ENCODE measurements around the gene LRRC4B. TPM values are rescaled to one million over a fixed set of nuclear protein-coding genes. Genes with fewer than 3 reads are reported as not detected.
"Not testable (repeated sequence)": the region's sequence is repeated elsewhere in the genome, so short reads cannot be mapped to it uniquely, and the experiment has no call there.

LRRC4B gene
- total RNA-seq, 1 donor from 2014 or later, result 35.9 TPM

DNA sequence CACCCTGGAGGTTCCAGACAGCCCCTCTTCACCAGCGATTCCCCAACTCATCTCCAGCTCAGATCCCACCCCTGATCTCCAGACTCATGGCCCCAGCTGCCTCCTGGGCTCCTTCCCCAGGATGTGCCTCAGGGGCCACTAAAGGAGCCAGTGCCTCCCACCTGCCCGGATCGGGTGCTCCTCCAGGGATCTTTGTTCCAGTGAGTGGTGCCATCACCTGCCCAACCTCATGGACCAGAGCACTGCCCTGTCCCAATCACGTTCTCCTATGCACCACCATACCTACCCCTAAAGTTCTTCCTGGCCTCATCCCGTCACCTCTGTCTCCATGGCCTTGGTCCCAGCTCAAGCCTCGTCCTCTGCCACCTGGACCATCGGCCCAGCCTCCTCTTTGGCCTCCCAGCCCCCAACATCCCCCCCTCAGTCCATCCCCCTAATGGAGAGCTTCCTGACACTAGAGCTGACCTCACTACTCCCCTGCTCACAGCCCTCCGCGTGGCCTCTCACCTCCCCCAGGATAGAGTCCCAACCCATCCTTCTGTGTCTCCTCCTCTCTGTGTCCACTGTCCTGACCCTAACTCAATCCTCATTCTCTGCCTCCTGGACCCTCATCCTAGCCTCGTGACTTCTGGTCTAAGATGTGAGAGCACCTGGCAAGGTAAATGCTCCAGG is 82.8 kb downstream of the LRRC4B start:
- DNase-seq (ENCODE audit: low spot score), result no peak

- no peak for DNase-seq (ENCODE audit: low spot score)
These were observed 85.3 kb downstream of the LRRC4B start for GRCh38 chr19:50482916-50483315.

GRCh38 chr19:50482271-50482855 is 85.9 kb downstream of the LRRC4B start:
- no peak for DNase-seq (ENCODE audit: low spot score)

DNA sequence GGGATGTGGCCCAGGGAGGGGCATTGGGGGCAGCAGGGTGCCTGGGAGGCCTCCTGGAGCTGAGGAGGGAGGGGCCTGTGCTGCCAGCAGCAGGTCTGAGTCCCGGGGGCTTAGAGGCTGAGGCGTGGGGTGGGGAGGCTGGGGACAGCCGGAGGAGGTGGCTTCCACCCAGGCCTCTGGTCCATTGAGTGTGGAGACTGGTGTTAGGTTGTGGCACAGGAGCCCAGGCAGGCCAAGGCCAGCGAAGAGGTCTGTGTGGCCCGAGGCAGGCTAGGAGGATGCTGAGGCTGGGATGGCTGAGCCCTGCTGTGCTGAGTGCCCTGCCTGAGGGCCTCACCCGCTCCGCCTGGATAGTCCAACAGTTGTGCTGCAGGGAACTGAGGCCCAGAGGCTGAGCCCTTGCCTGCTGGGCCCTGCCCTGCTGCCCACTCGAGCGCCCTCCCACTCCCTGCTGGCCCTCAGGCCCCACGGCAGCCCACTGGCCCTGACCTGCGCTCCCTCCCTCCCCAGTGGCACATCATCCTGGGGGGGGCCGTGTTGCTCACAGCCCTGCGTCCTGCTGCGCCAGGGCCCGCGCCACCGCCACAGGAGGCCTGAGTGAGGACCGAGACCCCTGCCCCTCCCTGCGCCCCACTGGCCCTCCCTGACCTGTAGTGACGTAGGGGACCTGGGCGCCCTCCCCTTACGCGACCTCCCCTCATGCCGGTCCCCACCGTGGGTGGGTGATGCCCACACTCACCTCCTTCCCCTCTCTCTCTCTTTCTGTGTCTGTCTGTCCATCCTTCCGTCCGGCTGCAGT is 86.7 kb downstream of the LRRC4B start:
- DNase-seq (ENCODE audit: low spot score), result no peak

DNA sequence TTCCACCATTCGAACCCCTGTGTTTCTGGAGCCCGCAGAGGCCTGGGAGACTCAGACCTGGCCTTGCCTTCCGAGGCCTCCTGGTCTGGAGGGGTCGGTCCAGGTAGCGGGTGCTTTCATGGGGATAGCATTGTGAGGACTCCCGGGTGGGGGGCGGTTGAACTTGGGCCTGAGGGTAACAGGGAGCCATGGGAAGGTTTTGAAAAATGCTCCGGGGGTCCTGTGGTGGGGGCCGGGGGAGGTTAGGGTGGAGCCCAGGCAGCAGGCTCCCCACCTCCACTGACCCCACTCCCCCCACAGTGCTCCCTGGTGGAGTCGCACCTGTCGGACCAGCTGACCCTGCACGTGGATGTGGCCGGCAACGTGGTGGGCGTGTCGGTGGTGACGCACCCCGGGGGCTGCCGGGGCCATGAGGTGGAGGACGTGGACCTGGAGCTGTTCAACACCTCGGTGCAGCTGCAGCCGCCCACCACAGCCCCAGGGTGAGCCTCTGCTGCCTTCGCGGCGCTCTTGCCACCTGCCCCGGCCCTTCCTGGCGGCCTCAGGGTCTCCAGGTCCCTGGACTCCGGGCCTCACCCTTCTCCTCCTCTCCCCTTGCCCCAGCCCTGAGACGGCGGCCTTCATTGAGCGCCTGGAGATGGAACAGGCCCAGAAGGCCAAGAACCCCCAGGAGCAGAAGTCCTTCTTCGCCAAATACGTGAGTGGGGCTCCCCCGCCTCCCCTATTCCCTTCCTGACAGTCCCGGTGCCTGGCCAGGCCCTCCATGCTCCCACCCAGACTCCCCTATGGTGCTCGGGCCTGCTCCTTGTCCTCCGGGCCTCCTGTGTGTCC is 87.7 kb downstream of the LRRC4B start:
- DNase-seq (ENCODE audit: low spot score), result no peak

DNA sequence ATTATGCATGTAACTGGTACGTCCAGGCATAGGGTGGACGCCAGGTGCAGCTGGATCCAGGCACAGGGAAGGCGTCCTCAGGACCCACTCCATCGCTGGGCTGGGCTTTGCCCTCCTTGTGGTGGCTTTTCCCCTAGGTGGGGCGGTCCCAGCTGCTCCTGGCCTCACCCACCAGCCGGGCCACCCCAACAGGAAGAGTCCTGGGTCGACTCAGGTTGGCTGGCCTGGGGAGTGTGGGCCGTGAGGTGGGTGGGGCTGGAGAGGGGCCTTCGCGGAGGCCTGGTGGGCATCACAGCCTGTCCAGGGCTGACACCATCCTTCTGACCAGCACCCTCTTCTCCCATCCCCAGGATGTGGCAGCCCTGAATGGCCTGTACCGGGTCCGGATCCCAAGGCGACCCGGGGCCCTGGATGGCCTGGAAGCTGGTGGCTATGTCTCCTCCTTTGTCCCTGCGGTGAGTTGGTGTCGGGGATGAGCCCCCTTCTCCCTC is 88.4 kb downstream of the LRRC4B start:
- no peak for DNase-seq (ENCODE audit: low spot score)

- DNase-seq (ENCODE audit: low spot score), result no peak
These were observed 89.1 kb downstream of the LRRC4B start for GRCh38 chr19:50478901-50479715.

- DNase-seq (ENCODE audit: low spot score), result no peak
These were observed 90.3 kb downstream of the LRRC4B start for GRCh38 chr19:50477751-50478515.

DNA sequence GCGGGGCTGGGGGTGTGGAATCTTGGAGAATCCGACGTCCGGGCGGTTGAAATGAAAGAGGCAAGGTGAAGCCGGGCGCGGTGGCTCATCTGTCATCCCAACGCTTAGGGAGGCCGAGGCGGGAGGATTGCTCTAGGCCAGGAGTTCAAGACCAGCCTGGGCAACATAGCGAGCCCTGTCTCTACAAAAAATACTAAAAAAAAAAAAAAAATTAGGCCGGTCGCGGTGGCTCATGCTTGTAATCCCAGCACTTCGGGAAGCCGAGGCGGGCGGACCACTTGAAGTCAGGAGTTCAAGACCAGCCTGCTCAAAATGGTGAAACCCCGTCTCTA is 91.4 kb downstream of the LRRC4B start:
- DNase-seq (ENCODE audit: low spot score), result no peak

GRCh38 chr19:50476224-50476906 is 91.9 kb downstream of the LRRC4B start, which contains the start of the genes EMC10 and GARIN5A:
EMC10 (plus strand) TSS chr19:50476507; CDS start chr19:50476545, 38 bp downstream.
GARIN5A (minus strand) TSS chr19:50476848; CDS start chr19:50476388, 460 bp downstream.
- DNase-seq (ENCODE audit: low spot score), result peak; percentile 92

DNA sequence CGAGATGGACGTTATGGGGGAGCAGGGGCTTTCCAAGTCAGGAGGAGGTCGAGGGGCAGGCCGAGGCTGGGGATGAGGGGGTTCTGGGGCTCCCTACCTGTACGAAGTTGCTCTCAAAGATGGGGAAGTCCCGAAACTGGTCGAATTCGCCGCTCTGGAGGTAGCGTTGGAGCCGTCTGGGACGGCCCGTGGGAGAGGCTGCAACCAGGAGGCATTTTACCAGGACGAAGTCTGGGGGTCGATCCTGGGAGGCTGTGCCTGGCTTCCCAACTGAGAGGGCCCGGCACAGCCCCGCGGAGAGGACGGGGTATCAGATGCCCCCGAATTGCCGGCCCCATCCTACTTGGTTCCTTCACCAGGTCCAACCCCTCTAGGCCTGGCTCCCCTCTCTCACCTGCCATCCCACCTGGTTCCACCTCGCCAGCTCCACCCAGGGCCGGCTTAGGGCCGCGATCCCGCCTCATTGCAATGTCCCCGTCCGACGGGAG is 92.5 kb downstream of the LRRC4B start:
- no peak for DNase-seq (ENCODE audit: low spot score)

DNA sequence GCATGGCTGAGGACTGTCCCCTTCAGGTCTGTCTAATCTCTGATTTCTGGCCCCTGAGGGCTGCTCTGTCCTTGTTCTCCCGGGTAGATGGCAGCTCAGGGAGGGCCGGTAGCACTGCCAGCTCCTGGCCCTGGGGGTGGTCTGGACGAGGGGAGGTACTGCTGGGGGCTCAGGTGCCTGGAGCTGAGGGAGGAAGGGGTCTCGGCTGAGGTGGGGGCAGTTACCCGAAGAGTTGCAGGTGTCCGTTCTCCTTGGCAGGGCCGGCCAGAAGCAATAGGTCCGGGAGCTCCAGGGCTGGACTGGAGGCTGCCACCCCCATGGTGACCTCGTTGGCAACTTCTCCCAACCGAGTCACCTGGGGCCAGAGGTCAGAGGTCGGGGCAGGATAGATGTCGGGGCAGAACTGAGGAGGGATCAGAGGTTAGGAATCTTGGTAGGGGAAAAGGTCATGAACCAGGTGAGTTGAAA is 93.1 kb downstream of the LRRC4B start:
- DNase-seq (ENCODE audit: low spot score), result no peak

- not testable (repeated sequence) for DNase-seq (ENCODE audit: low spot score)
These were observed 94.9 kb downstream of the LRRC4B start for GRCh38 chr19:50473336-50473735.

GRCh38 chr19:50468818-50469217 is 99.4 kb downstream of the LRRC4B start:
- no peak for DNase-seq (ENCODE audit: low spot score)

DNA sequence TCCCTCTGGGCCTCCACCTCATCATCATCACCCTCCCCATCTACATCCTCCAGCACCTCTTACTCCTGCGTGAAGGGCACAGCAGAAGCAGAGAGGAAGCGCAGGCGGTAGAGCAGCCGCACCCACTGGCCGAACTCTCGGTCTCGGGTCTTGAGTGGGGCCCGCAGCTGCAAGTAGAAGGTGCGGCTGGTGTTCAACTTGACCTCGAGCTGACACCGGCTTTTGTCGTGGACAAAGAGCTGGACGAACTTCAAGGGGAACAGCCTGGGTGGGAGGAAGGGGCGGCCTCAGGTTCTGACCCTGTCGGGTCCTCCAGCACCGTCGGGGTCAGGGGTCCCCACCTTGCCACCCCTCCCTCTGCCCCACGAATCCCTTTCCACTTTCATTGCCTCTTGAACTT is 100.7 kb downstream of the LRRC4B start:
- no peak for DNase-seq (ENCODE audit: low spot score)

Data from umbilical cord (tissue), 2 donors.